B cell (primary cell): ENCODE results near the gene STX8.

Experiments
- CTCF ChIP-seq: fragments of 200-600 bp; IDR thresholded peaks from one replicate; pipeline ENCODE4 v1.8.0; 2022; ENCODE audit warnings: antibody characterized with exemption, mild to moderate bottlenecking
- EZH2 ChIP-seq: IDR thresholded peaks from 2 replicates; pipeline ENCODE4 v1.6.1; 2012; ENCODE audit warnings: borderline replicate concordance, low read depth, mild to moderate bottlenecking, moderate library complexity, low read length; ENCODE audit not compliant: insufficient read depth, poor library complexity, severe bottlenecking

GRCh38 chr17:9294661-9295210 lies 280.9 kb downstream of the STX8 start:
- no peak for TF ChIP-seq CTCF
- no peak for TF ChIP-seq EZH2
